GM19463 (cell line): ENCODE data around the gene AFAP1L2.

Experiments used
- ATAC-seq: cut with Tn5 transposase; IDR thresholded peaks from one replicate; pipeline ENCODE4 v1.9.1; 2021; ENCODE audit warnings: mild to moderate bottlenecking, moderate library complexity; ENCODE audit not compliant: unreplicated experiment

The AFAP1L2 gene

DNA sequence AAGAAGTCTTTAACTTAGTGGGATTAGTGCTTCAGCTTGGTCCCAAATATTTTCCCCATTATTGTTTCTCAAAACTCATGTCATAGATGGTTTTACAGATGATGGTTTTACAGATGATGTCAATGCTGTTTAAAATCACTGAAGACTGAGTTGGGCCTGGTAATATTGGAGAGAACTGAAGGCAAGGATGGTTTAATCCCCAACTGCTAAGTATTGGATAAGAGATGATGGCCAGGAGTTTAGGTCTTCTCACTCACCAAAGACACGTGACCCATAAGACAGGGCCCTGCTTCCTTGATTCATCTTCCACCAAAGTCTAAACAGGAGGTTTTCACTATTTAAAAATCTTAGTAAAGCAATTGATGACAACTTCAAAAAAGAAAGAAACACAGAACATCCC is 108.9 kb downstream of the AFAP1L2 start:
- ATAC-seq: no peak

DNA sequence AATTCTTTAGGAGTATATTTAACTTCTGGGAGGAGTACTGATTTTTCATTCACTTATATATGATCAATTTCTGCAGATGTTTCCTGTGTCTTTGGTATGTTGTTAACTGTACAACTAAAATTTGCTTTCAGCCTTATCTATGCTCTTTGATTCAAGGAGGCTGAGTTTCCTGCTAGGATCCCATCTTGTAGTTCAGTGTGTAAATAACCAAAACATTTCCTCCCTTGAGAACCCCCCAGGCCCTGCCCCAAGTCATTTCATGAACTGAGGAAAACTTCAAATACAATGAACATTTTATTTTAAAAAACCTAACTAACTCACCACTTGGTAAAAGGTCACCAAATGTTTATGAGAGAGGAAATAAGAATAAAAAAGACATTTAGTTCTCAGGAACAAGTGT is 109.8 kb downstream of the AFAP1L2 start:
- no peak for ATAC-seq

GRCh38 chr10:114293075-114293474 is 111.2 kb downstream of the AFAP1L2 start:
- ATAC-seq: no peak

GRCh38 chr10:114291516-114291915 is 112.8 kb downstream of the AFAP1L2 start:
- ATAC-seq: no peak

DNA sequence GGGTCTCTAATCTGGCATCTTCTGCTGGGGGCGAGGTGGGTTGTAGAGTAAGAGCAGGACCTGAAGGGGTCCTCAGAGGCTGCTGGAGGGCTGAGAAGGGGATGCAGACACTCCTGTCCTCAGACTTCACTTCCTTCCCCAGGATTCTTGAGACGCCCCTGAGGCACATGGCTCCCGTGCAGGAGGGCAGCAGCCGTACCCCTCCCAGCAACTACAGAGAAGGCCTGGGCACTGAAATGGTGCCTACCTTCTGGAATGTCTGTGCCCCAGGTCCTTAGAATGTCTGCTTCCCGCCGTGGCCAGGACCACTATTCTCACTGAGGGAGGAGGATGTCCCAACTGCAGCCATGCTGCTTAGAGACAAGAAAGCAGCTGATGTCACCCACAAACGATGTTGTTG is 113.2 kb downstream of the AFAP1L2 start:
- ATAC-seq: no peak

GRCh38 chr10:114290038-114290437 is 114.3 kb downstream of the AFAP1L2 start:
- no peak for ATAC-seq

GRCh38 chr10:114289096-114289436 is 115.2 kb downstream of the AFAP1L2 start:
- ATAC-seq: no peak

DNA sequence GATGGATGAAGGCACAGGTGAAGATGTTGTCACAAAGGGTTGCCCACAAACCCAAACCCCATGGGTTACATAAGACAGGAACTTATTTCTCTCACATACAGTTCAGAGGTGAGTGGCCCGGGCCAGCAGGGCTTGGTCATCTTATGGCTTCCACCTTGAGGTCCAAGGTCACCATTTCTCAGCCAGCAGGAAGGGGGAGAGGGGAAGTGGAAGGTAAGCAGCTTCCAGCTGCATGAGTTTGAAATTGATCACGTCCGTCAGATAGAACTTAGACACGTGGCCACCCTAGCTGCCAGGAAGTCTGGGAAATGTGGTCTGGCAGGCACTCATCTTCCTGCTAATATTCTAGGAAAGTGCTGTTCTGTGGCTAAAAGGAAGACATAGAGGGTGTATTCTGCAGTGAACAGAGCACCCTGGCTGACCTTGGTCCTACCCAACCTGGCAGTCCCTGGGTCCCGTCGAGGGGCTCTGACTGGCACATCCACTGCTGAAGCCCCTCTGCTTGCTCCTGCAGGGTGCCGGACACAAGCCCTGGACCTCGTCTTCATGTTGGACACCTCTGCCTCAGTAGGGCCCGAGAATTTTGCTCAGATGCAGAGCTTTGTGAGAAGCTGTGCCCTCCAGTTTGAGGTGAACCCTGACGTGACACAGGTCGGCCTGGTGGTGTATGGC is 115.7 kb downstream of the AFAP1L2 start:
- no peak for ATAC-seq

DNA sequence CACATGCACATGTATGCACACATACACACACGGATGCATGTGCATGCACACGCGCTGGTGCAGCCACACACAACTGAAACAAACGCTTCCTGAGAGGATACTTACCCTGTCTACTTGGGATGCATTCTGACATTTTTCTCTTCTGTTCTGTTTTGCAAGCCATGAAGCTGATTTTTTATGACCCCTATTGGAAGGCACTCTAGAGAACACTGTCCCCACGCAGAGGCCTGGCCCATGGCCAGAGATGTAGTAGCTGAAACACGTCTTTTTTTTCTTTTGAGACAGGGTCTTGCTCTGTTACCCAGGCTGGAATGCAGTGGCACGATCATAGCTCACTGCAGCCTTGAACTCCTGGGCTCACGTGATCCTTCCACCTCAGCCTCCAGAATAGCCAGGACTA is 117.4 kb downstream of the AFAP1L2 start:
- ATAC-seq: no peak

DNA sequence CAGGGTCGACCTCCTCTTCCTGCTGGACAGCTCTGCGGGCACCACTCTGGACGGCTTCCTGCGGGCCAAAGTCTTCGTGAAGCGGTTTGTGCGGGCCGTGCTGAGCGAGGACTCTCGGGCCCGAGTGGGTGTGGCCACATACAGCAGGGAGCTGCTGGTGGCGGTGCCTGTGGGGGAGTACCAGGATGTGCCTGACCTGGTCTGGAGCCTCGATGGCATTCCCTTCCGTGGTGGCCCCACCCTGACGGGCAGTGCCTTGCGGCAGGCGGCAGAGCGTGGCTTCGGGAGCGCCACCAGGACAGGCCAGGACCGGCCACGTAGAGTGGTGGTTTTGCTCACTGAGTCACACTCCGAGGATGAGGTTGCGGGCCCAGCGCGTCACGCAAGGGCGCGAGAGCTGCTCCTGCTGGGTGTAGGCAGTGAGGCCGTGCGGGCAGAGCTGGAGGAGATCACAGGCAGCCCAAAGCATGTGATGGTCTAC is 118.3 kb downstream of the AFAP1L2 start:
- ATAC-seq: no peak

DNA sequence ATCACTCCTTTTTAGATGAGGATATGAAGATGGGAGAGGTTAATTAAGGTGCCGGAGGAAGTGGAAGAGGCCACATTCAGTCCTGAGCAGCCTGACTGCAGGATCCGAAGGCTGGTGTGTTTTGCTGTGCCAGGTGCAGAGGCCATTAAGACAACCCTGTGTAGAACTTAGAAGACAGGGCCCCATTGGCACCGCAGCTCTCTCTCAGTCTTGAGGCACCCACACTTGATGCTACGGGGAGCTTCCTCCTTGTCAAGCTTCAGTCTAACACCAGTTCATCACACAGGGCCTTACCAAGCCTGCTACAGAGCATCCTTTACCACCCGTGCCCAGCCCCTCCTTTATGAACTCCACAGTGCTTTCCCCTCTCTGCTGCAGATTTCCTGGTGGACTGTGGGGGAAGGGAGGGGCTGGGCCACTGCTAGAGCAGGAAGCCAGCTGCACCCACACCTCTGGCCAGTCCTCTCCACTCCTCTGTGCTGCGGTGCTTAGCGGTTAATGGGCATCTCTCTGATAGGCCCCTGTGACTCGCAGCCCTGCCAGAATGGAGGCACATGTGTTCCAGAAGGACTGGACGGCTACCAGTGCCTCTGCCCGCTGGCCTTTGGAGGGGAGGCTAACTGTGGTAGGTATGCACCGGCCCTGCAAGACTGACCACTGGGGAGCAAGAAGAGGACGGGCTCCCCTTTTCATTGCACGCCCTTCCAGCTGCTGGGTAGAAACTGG is 119.8 kb downstream of the AFAP1L2 start:
- ATAC-seq: no peak

GRCh38 chr10:114283535-114284234 is 120.6 kb downstream of the AFAP1L2 start:
- no peak for ATAC-seq

GRCh38 chr10:114283091-114283490 is 121.2 kb downstream of the AFAP1L2 start:
- no peak for ATAC-seq

DNA sequence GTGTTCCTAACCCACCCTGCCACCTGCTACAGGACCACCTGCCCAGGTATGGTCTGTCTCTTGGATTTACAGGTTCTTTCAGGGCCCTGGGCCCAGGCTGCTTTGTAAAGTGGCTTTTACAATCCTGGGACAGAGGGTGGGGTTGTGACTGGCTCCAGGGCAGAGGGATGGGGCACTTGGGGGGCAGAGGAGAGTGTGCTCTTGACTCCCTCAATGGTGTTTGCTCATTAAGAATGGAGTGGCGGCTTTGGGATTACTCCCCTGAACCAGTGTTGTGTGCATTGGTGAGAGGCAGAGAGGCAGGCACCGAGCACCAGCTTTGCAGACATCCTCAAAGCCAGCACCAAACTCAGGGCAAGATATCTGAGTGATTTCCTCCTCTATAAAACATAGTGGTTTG is 121.8 kb downstream of the AFAP1L2 start:
- no peak for ATAC-seq

DNA sequence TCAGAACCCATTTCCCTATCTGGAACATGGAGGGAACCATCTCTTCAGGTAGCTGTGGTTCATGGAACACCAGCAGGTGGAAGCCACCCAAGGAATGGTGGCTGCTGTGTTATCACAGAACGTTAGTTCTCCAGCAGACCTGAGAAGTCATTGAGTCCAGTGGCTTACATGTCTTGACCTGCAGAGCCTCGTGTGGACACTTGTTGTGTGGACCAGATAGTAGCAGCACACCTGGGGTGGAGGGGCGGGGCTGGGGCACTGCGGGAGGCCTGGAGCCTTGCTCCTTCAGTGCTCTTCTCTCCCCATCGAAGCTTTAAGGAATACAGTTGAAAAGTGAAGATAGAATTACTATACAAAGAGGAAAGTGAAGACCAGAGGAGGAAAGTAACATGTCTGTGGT is 122.8 kb downstream of the AFAP1L2 start:
- ATAC-seq: no peak

GRCh38 chr10:114281006-114281405 is 123.3 kb downstream of the AFAP1L2 start:
- no peak for ATAC-seq

GRCh38 chr10:114279901-114280644 is 124.2 kb downstream of the AFAP1L2 start:
- no peak for ATAC-seq

DNA sequence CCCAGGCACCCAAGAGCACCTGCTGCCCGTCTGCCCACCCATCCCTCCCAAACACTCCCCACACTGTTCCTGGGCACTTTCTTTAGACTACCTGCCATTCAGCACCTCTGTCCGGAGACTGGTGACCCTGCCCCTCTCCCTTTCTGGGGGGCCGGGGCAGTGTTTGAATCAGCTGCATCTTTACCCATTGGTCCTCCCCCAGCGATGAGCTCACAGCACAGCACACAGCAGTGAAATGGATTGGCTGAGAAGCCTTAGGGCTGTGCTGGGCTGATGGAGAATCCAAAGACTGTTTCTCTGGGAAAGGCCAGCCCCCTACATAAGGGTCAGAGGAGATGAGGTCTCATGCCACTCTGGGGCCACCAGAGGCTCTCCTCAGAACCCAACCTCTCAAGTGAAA is 125.0 kb downstream of the AFAP1L2 start:
- no peak for ATAC-seq

GRCh38 chr10:114278884-114279191 is 125.5 kb downstream of the AFAP1L2 start:
- ATAC-seq: no peak

DNA sequence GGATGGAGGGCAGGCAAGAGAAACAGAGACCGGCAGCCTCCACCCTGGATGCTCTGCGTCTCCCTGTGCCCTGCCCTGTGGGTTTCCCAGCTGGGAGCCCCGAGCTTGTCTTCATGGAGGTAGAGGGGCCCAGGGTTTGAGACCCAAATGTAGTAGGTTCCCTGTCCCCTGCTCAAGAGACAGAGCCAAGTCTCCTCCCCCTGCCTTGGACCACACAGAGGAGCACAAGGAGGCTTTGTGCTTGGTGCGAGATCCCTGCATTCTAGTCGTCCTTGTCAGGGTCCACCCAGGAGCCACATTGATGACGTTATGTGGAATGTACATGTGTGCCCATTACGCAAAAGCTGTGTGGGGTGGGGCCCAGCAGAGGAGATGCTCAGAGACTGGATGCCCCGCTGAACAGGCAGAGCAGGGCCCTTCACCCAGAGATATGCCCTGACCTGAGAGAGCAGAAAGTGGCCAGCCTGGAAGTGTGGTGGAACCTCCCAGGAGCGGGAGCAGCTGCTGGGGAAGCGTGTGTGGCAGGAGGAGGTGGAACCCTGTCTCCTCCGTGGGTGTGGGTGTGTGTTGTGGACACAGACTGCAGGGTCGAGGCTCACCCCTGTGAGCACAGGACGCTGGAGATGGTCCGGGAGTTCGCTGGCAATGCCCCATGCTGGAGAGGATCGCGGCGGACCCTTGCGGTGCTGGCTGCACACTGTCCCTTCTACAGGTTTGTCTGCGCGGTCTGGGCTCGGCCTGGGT is 126.0 kb downstream of the AFAP1L2 start:
- ATAC-seq: no peak

- ATAC-seq: no peak
Measured at GRCh38 chr10:114276671-114277070, 127.6 kb downstream of the AFAP1L2 start.
